ENCODE data around the gene MCF2L.
"Not testable (repeated sequence)": the region's sequence is repeated elsewhere in the genome, so short reads cannot be mapped to it uniquely, and the experiment has no call there.

The MCF2L gene

DNA sequence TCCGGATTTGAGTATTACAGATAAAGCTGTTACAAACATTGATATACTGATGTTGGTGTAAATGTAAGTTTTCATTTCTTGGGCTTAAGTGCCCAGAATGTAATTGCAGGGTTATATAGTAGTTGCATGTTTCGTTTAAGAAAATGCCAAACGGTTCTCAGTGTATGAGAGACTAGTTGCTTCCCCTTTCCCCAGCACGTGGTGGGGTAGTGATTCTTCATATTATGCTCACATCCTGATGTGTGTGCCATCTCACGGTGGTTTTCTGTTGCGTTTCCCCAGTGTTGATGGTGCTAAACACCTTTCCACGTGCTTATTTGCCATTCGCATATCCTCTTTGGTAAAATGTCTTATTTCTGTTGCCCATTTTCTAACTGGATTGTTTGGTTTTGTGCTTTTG is 101.8 kb downstream of the MCF2L start:
- no peak for DNase-seq

- DNase-seq: no peak
Observed at GRCh38 chr13:113072376-113072775, 103.4 kb downstream of the MCF2L start.

DNA sequence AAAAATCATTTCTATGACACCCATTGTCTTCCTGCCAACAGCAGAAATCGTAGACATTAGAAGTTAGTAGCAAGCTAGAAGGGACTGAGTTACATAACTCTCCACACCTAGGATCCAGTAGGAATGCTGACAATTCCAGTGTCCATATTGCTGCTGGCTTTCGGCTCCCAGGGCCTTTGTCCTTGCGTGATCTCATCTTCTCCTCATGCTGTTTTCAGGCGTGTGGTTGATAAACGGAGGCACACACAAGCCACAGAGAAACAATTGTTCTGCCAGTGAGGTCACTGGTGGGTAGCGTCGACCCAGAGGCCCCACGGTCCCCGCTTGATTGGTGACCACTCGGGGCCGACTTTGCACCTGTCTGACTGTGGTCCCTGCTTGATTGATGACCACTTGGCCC is 104.9 kb downstream of the MCF2L start:
- DNase-seq: no peak

DNA sequence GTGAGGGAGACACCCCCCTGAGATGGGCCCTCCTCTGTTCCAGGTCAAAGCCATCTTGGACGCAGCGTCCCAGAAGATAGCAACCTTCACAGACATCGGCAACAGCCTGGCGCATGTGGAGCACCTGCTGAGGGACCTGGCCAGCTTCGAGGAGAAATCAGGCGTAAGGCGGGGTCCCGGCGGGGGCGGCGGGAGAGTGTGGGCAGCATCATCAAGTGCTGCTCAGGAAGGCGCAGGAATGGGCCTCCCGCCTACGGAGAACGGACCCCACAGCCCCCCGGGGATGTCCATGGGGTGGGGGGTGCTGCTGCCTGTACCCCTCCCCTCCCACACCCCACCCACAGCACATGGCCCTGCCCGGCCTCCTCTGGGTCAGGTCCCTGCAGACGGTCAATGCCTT is 105.4 kb downstream of the MCF2L start:
- no peak for DNase-seq

- DNase-seq: no peak
Observed at GRCh38 chr13:113074876-113075275, 105.9 kb downstream of the MCF2L start.

- DNase-seq: no peak
Observed at GRCh38 chr13:113075711-113076110, 106.7 kb downstream of the MCF2L start.

DNA sequence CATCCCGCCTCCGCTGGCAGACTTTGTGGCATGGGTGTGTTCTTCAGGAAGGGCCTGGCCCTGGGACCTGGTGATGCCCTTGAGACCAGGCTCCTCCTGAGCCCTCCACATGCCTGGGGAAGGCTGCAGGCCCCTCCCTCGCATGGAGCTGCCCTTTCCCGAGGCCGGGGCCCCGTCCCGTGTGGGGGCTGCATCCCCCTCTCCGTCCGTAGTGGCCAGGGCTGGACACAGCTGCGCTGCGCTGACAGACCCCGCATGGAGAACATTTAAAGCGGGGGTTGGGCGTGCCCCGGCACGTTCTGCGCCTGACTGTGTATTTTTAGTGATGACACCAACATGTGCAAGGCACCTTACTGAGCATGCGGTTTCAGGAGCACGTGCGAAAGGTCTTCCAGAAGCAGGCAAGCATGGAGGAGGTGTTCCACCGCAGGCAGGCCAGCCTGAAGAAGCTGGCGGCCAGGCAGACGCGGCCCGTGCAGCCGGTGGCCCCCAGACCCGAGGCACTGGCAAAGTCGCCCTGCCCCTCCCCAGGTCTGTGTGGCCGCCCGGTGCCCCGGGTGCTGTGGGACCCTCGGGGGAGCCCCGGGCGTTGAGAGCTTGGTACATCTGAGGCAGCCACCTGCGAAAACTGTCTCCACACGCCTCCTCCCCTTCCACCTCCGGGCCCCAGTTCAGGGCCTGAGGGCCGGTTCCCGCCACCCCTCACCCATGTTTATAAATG is 107.8 kb downstream of the MCF2L start:
- no peak for DNase-seq

GRCh38 chr13:113077566-113077952 is 108.5 kb downstream of the MCF2L start:
- no peak for DNase-seq

GRCh38 chr13:113077953-113078901 is 109.2 kb downstream of the MCF2L start:
- DNase-seq: no peak

- DNase-seq: no peak
Observed at GRCh38 chr13:113078902-113079780, 110.1 kb downstream of the MCF2L start.

GRCh38 chr13:113079781-113080080 is 110.7 kb downstream of the MCF2L start:
- DNase-seq: not testable (repeated sequence)

DNA sequence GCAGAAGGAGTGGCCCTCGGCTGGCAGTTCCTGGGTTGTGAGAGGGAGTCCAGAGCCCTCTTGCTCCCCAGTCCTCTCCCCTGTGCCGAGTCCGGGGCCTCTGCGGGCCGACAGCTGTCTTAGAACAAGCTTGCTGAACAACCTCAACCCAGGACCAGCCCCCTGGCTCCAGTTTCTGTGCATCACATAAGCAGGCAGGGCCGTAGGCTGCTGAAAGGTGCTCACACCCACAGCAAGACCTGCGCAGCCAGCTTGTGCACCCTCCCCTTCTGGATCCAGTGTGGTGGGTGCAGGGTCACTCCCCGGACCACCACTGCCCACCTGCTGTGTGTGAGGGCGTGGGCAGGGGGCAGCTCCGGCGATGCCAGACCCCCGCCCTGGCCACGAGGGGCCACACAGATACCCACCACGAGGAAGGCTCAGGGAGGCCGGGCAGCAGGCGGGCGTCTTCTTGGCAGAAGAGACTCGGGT is 111.4 kb downstream of the MCF2L start:
- no peak for DNase-seq

DNA sequence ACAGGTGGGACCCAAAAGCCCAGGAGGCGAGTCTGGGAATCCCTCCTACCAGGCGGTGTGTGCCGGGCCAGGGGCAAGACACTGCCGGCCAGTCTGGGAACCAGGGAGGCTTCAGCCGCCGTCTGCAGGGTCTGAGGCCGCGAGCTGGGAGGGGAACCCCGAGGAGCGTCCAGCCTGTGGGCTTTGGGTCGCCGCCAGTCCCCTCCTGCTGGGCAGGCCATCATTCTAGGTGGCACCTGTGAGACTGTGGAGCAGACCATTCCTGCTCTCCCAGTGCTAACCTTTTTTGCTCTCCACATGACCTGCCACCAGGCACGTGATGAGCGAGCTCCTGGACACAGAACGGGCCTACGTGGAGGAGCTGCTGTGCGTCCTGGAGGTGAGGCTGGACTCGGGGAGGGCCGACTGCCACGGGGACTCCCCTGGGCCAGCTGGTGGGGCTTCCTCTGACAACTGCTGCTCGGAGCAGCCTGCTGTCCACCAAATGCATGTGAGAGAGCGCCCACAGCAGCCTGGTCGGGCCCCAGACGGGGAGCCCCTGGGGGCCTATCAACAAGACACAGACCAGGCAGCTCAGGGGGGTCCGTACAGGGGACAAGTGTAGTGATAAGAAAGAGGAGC is 112.0 kb downstream of the MCF2L start:
- no peak for DNase-seq

GRCh38 chr13:113082198-113083021 is 113.4 kb downstream of the MCF2L start:
- DNase-seq: no peak

GRCh38 chr13:113083022-113083373 is 114.0 kb downstream of the MCF2L start:
- no peak for DNase-seq

DNA sequence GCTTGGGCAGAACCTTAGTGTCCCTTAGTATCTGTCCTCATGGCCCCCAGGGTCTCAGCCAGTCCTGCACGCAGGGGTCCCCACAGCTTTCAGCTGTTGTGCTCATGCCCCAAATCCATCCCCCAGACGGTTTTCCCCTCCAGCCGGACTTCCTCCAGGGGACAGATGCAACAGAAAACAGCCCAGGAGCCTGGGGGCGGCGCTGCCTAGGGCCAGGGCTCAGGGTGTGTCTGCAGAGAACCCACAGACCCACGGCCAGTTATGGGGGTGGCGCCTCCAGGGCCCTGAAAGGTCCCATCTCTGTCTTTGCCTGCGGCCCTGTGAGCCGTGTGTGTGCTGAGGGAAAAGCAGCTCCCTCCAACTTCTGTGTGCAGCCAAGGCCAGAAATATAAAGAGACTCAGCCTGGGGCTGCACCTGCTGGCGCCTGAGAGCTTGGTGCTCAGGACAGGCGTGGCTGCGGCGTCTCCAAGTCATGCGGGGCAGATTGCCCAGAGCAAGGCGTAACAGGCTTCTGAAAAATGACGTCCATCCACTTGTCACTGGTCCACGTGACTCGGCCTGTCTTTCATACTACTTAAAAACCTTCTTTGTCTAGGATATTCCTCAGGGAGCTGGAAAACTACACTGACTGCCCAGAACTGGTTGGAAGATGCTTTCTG is 114.5 kb downstream of the MCF2L start:
- no peak for DNase-seq

GRCh38 chr13:113084094-113084942 is 115.3 kb downstream of the MCF2L start:
- DNase-seq: no peak

- DNase-seq: no peak
Observed at GRCh38 chr13:113084943-113085540, 116.0 kb downstream of the MCF2L start.

DNA sequence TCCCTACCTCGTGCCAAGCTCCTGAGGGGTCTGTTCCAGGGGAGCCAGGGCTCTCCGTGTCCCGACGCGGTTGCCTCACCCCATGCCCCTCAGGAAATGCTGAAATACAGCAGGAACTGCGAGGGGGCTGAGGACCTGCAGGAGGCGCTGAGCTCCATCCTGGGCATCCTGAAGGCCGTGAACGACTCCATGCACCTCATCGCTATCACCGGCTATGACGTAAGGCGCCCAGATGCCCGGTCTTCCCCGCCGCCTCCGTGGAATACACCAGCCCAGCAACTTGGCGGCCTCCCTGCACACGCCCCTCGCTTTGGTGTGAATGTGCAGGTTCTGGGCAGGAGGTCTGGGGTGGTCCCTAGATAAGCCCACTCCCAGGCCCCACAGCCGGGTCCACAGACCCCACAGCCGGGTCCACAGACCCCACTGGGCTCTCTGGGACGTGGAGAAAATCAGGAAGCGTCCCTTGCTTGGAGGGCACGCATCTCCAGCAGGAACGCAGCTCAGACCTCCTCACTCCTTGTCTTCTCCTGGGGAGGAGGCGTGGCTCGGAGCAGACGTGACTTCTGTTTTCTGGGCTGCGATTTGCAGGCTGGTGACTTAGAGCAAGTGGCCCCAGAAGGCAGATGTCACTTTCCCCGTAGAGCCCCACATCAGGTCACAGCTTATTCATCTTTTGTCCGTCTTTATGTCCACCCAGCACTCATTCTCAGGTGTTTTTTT is 117.2 kb downstream of the MCF2L start:
- no peak for DNase-seq
